ENCODE results near the gene PBX3.

- TF ChIP-seq POLR2A (IDR thresholded peaks at IDR 0.05; ENCODE audit: low read length) (no peak), GATA1 (IDR thresholded peaks at IDR 0.05; ENCODE audit: low read depth, low read length) (no peak)
These were observed 213.5 kb downstream of the PBX3 start for GRCh38 chr9:125960626-125961025.
